ENCODE results near the gene CFAP157. TPM values are rescaled to one million over a fixed set of nuclear protein-coding genes. Genes with fewer than 3 reads are reported as not detected.

CFAP157 gene
- total and polyA plus RNA-seq, 2 of the 13 experiments (the other 11 are each of a cell fraction or from before 2014, with no cell fraction given) = 0.07 TPM; not detected in 1

DNA sequence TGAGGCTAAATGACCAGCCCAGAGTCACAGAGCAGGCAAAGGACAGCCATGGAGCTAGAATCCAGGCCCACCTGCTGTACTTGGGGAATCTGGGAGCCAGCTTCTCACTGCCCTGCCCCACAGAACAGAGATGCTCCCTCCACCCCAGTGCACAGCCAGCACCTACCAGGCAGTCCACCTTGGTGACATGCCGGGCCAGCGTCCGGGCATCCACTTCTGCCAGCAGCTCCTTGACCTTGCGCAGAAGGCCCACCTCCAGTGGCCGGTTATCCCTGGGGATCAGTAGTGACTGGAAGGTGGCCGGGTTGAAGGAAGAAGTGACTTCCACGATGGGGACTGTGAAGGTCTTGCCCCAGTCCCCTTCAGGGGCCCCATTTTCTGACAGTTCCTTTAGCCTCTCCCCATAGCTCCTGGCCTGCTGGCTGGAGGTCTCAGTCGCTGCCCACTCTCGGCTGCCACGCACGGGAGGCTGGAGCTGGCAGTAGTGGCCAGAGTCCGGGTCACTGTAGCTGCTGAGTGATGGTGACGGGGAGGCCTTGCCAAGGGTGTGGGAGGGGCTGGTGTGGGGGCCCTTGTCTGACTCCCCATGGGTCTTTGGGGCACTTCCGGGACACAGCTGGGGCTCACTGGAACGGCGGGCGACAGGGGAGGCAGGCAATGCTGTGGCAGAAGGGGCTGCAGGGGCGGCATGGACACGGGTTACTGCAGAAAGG is 37.8 kb downstream of the CFAP157 start (continued):
- TF ChIP-seq KDM5B (CRISPR knock-in tag; IDR thresholded peaks at IDR 0.05; ENCODE audit: borderline replicate concordance) = no peak
- TF ChIP-seq, protein P1, sequence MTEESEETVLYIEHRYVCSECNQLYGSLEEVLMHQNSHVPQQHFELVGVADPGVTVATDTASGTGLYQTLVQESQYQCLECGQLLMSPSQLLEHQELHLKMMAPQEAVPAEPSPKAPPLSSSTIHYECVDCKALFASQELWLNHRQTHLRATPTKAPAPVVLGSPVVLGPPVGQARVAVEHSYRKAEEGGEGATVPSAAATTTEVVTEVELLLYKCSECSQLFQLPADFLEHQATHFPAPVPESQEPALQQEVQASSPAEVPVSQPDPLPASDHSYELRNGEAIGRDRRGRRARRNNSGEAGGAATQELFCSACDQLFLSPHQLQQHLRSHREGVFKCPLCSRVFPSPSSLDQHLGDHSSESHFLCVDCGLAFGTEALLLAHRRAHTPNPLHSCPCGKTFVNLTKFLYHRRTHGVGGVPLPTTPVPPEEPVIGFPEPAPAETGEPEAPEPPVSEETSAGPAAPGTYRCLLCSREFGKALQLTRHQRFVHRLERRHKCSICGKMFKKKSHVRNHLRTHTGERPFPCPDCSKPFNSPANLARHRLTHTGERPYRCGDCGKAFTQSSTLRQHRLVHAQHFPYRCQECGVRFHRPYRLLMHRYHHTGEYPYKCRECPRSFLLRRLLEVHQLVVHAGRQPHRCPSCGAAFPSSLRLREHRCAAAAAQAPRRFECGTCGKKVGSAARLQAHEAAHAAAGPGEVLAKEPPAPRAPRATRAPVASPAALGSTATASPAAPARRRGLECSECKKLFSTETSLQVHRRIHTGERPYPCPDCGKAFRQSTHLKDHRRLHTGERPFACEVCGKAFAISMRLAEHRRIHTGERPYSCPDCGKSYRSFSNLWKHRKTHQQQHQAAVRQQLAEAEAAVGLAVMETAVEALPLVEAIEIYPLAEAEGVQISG (CRISPR knock-in tag; IDR thresholded peaks at IDR 0.05) = no peak

DNA sequence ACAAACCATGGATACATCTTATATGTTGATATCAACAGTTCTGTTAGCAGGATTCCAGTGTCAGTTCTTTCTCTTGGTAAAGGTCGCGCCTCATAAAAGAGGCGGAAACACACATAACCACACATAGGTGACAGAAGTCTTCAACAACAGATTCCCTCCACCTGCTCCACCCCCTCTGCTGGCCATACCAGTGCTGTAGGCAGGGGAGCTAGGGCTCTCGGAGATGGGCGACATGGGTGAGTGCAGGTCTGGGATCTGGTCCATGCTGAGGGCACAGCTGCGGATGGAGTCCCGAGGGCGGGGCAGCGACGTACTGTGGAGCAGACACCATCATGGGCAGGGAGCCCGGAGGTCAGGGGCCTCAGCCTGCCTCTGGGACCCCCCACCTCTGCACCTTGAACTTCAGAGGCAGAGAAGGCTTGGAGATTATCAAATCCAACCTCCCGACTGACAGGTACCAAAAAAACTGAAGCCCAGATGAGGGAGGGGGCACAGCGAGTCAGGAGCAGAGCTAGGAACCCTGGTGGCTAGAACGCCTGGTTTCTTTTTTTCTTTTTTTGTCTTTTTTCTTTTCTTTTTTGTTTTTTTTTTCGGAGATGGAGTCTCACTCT is 40.3 kb downstream of the CFAP157 start:
- POLR2A ChIA-PET = interaction anchor here (1.8 kb wide), 1 partner anchor 24 kb away, joined by 3 read pairs; no protein-coding TSS in a partner anchor

More for the DNA sequence above, 40.3 kb downstream of the CFAP157 start:
- H3K9ac ChIP-seq (ENCODE audit: insufficient read depth, low read depth, low read length) = no peak overlapping the region
- 36% methylated on average over 7 of the region's 15 CpGs for WGBS (ENCODE audit: low lambda C conversion rate)
- no TSS peak for BruUV-seq (replicated peaks)
- FAIRE-seq = no peak
- H3K27me3 ChIP-seq (ENCODE audit: control insufficient read depth in 1 of 2, insufficient read depth in 2 of 2, low read length in 2 of 2) = peaks cover 4 to 50% of the 10 kb centered on the region in 2 experiments; a peak in 3 of 5 replicates
- ATAC-seq = peak; percentile 64; the same call in 2 of the 3 replicates
- H3K4me2 ChIP-seq (ENCODE audit: low read depth, low read length) = no peak overlapping the region
- H2AFZ ChIP-seq (ENCODE audit: low read length) = no peak overlapping the region
- H3K4me3 ChIP-seq (replicated peaks in 1 of 3; ENCODE audit: insufficient read depth in 1 of 3, low read depth in 2 of 3, low read length in 3 of 3) = no peak overlapping the region
- H3K4me1 ChIP-seq (ENCODE audit: insufficient read depth, low read length) = no peaks in the 10 kb centered on the region
- H3K27ac ChIP-seq (ENCODE audit: extremely low read length, insufficient read depth, low read length) = no peak overlapping the region
- in situ Hi-C loops (cut with HindIII; ENCODE audit: extremely low pct_ligation_motif_present, low pct_unique_long_range_greater_than_20kb) (no loop called here), intact Hi-C loops (cut with micrococcal nuclease; ENCODE audit: unreplicated experiment) (no loop called here)
- no peak for TF ChIP-seq ARID2 (CRISPR knock-in tag; IDR thresholded peaks at IDR 0.05; ENCODE audit: borderline replicate concordance)
- no peak for TF ChIP-seq SAFB2 (CRISPR knock-in tag; IDR thresholded peaks at IDR 0.05; ENCODE audit: borderline replicate concordance, low read depth)
- TF ChIP-seq, protein P2, sequence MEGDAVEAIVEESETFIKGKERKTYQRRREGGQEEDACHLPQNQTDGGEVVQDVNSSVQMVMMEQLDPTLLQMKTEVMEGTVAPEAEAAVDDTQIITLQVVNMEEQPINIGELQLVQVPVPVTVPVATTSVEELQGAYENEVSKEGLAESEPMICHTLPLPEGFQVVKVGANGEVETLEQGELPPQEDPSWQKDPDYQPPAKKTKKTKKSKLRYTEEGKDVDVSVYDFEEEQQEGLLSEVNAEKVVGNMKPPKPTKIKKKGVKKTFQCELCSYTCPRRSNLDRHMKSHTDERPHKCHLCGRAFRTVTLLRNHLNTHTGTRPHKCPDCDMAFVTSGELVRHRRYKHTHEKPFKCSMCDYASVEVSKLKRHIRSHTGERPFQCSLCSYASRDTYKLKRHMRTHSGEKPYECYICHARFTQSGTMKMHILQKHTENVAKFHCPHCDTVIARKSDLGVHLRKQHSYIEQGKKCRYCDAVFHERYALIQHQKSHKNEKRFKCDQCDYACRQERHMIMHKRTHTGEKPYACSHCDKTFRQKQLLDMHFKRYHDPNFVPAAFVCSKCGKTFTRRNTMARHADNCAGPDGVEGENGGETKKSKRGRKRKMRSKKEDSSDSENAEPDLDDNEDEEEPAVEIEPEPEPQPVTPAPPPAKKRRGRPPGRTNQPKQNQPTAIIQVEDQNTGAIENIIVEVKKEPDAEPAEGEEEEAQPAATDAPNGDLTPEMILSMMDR (CRISPR knock-in tag; IDR thresholded peaks at IDR 0.05) = peak; percentile 18; the same call in 1 of the 2 replicates
- TF ChIP-seq RNF219 (CRISPR knock-in tag; IDR thresholded peaks at IDR 0.05) = no peak
- H3K79me2 ChIP-seq (ENCODE audit: insufficient read depth, low read length) = no peaks in the 10 kb centered on the region
- CTCF ChIA-PET (ENCODE audit: low intra/inter-chr PET ratio, low total read pairs) = interaction anchor here (1.4 kb wide), 1 partner anchor 157 kb away, joined by 3 read pairs; no protein-coding TSS in a partner anchor
- H4K20me1 ChIP-seq (ENCODE audit: insufficient read depth, low read length) = no peaks in the 10 kb centered on the region
- no peaks in the 10 kb centered on the region for H3K36me3 ChIP-seq (replicated peaks in 1 of 2; ENCODE audit: control insufficient read depth in 1 of 2, insufficient read depth in 2 of 2, low read length in 2 of 2)
- DNase-seq (ENCODE audit: low spot score) = no peak
- no peaks in the 10 kb centered on the region for H3K9me3 ChIP-seq (ENCODE audit: low read length)
